Measurements from ENCODE around the gene CYB561D2. TPM values are rescaled to one million over a fixed set of nuclear protein-coding genes. Genes with fewer than 3 reads are reported as not detected.

Gene CYB561D2
- total and polyA plus RNA-seq, 2 of the 13 experiments (the other 11 are each of a cell fraction or from before 2014, with no cell fraction given), result 11.1 to 17.2 TPM

DNA sequence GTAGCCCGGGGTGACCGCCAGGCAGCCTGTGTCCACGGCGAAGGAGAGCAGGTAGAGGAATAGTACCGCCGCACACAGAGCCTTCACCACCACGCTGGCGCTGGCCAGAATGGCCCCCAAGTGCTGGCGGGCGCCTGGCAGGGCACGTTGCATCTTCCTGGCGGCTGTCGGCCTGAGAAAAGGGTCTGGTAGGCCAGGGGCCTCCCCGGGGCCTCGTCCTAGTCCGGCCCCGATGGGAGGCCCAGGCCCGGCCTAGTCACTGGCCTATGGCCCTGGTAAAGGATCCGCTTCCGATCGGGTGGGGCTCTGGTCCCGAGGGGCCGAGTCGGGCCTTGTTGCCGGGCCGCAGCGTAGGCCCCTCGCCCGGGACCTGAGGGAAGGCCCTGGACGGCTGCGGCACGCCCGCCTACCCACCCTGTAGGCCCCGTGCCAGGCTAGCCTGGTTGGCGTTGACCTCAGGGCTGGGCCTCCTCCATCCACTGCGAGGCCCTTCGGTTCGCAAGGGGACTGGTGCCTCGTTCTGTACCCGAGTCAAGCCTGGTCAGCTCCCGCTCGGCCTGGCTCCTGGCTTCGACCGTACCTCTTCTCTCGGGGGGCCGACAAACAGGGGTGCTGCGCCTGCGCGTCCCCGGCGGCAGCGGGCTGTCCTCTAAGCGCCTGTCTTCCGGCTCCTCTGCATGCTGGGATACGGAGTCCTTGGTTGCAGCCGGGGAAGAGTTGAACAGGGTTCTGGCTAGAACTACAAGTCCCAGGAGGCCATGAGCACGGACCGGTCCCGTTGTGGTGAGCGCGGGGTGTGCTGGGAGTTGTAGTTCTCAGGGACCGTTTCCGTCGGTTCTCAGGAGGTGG, 8.5 kb downstream of the CYB561D2 start, which contains the start of gene TMEM115 (continued):
- TF ChIP-seq STAT6 (CRISPR knock-in tag; IDR thresholded peaks at IDR 0.05; ENCODE audit: borderline replicate concordance), result peak; percentile 80; the same call in 1 of the 2 replicates
- no peak for TF ChIP-seq ZNF557 (CRISPR knock-in tag; IDR thresholded peaks at IDR 0.05)
- TF ChIP-seq PRDM10 (CRISPR knock-in tag; IDR thresholded peaks at IDR 0.05; ENCODE audit: low read depth), result peak; percentile 88
- TF ChIP-seq, protein P1, sequence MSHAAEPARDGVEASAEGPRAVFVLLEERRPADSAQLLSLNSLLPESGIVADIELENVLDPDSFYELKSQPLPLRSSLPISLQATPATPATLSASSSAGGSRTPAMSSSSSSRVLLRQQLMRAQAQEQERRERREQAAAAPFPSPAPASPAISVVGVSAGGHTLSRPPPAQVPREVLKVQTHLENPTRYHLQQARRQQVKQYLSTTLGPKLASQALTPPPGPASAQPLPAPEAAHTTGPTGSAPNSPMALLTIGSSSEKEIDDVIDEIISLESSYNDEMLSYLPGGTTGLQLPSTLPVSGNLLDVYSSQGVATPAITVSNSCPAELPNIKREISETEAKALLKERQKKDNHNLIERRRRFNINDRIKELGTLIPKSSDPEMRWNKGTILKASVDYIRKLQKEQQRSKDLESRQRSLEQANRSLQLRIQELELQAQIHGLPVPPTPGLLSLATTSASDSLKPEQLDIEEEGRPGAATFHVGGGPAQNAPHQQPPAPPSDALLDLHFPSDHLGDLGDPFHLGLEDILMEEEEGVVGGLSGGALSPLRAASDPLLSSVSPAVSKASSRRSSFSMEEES (CRISPR knock-in tag; IDR thresholded peaks at IDR 0.05), result no peak
- no peak for TF ChIP-seq HNF4A (CRISPR knock-in tag; IDR thresholded peaks at IDR 0.05)
- TF ChIP-seq, protein P2, sequence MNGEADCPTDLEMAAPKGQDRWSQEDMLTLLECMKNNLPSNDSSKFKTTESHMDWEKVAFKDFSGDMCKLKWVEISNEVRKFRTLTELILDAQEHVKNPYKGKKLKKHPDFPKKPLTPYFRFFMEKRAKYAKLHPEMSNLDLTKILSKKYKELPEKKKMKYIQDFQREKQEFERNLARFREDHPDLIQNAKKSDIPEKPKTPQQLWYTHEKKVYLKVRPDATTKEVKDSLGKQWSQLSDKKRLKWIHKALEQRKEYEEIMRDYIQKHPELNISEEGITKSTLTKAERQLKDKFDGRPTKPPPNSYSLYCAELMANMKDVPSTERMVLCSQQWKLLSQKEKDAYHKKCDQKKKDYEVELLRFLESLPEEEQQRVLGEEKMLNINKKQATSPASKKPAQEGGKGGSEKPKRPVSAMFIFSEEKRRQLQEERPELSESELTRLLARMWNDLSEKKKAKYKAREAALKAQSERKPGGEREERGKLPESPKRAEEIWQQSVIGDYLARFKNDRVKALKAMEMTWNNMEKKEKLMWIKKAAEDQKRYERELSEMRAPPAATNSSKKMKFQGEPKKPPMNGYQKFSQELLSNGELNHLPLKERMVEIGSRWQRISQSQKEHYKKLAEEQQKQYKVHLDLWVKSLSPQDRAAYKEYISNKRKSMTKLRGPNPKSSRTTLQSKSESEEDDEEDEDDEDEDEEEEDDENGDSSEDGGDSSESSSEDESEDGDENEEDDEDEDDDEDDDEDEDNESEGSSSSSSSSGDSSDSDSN (CRISPR knock-in tag; IDR thresholded peaks at IDR 0.05), result peak; percentile 90; the same call in 1 of the 2 replicates
- TF ChIP-seq ZSCAN30 (CRISPR knock-in tag; IDR thresholded peaks at IDR 0.05), result no peak
- TF ChIP-seq, protein P3, sequence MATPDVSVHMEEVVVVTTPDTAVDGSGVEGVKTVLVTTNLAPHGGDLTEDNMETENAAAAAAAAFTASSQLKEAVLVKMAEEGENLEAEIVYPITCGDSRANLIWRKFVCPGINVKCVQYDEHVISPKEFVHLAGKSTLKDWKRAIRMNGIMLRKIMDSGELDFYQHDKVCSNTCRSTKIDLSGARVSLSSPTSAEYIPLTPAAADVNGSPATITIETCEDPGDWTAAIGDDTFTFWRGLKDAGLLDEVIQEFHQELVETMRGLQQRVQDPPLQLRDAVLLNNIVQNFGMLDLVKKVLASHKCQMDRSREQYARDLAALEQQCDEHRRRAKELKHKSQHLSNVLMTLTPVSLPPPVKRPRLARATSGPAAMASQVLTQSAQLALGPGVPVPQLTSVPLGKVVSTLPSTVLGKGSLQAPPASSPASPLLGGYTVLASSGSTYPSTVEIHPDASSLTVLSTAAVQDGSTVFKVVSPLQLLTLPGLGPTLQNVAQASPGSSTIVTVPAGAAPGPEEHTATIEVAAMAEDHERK (CRISPR knock-in tag; IDR thresholded peaks at IDR 0.05; ENCODE audit: low read depth), result peak; percentile 68
- no peak for TF ChIP-seq MYNN (CRISPR knock-in tag; IDR thresholded peaks at IDR 0.05; ENCODE audit: low read depth)
- TF ChIP-seq ELF1 (CRISPR knock-in tag; IDR thresholded peaks at IDR 0.05), result peak; percentile 98
- TF ChIP-seq, protein P4, sequence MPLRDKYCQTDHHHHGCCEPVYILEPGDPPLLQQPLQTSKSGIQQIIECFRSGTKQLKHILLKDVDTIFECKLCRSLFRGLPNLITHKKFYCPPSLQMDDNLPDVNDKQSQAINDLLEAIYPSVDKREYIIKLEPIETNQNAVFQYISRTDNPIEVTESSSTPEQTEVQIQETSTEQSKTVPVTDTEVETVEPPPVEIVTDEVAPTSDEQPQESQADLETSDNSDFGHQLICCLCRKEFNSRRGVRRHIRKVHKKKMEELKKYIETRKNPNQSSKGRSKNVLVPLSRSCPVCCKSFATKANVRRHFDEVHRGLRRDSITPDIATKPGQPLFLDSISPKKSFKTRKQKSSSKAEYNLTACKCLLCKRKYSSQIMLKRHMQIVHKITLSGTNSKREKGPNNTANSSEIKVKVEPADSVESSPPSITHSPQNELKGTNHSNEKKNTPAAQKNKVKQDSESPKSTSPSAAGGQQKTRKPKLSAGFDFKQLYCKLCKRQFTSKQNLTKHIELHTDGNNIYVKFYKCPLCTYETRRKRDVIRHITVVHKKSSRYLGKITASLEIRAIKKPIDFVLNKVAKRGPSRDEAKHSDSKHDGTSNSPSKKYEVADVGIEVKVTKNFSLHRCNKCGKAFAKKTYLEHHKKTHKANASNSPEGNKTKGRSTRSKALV (CRISPR knock-in tag; IDR thresholded peaks at IDR 0.05), result 0 out of 2 replicates have a peak, but pooled peaks have one; percentile 63
